Posterior vena cava (tissue), 2 donors: Measurements from ENCODE around the gene EIF1. TPM values are rescaled to one million over a fixed set of nuclear protein-coding genes. Genes with fewer than 3 reads are reported as not detected.
"Not testable (repeated sequence)": the region's sequence is repeated elsewhere in the genome, so short reads cannot be mapped to it uniquely, and the experiment has no call there.

Experiments
- DNase-seq: peaks from one replicate; pipeline ENCODE4 v3.0.0-alpha.2; 2020; ENCODE audit warnings: low spot score
- intact Hi-C, 2 donors: fragments of 100-400 bp; cut with DNase I; formaldehyde crosslinking; loops; one replicate each; pipeline versions ENCODE4 v1.14.1 to v1.14.2; 2022 to 2023
- long read RNA-seq, 2 donors: library from polyadenylated mRNA; unstranded; transcript quantifications; one replicate each; pipeline ENCODE4 v2.0.0, GENCODE V29; 2020 to 2021
- total RNA-seq, 2 donors: library from RNA; stranded (reverse); fragmentation: NEBNext Ultra II Directional; extraction: Animal tissue kit (Norgen Biotek cat#: 25700); gene quantifications; one replicate each; pipeline ENCODE4 v1.2.1, GENCODE V29; 2021
- donor health status: DM: yes; HTN: yes; CAD: no.
- donor health status: DM: yes; HTN: yes; CAD: no.

Gene EIF1
- 100 to 1,000 TPM; 694 to 760 TPM for total RNA-seq
- long read RNA-seq, donor 1, transcript EIF1-202 (2 exons, 2,170 nt), result minor isoform, 5 of 271 reads
- long read RNA-seq, donor 1, transcript EIF1-203 (4 exons, 2,330 nt), result major isoform, 251 of 271 reads
- long read RNA-seq, donor 1, partial matches to known transcripts, result 5 of 271 reads
- long read RNA-seq, donor 1, other reads (novel, unspliced or antisense), result 7 of 271 reads
- long read RNA-seq, donor 2, transcript EIF1-201 (3 exons, 1,120 nt), result minor isoform, 13 of 1,210 reads
- long read RNA-seq, donor 2, transcript EIF1-205 (3 exons, 1,428 nt), result minor isoform, 6 of 1,210 reads
- long read RNA-seq, donor 2, transcript EIF1-202 (2 exons, 2,170 nt), result minor isoform, 25 of 1,210 reads
- long read RNA-seq, donor 2, transcript EIF1-203 (4 exons, 2,330 nt), result major isoform, 1,130 of 1,210 reads
- long read RNA-seq, donor 2, partial matches to known transcripts, result 10 of 1,210 reads
- long read RNA-seq, donor 2, other reads (novel, unspliced or antisense), result 26 of 1,210 reads

DNA sequence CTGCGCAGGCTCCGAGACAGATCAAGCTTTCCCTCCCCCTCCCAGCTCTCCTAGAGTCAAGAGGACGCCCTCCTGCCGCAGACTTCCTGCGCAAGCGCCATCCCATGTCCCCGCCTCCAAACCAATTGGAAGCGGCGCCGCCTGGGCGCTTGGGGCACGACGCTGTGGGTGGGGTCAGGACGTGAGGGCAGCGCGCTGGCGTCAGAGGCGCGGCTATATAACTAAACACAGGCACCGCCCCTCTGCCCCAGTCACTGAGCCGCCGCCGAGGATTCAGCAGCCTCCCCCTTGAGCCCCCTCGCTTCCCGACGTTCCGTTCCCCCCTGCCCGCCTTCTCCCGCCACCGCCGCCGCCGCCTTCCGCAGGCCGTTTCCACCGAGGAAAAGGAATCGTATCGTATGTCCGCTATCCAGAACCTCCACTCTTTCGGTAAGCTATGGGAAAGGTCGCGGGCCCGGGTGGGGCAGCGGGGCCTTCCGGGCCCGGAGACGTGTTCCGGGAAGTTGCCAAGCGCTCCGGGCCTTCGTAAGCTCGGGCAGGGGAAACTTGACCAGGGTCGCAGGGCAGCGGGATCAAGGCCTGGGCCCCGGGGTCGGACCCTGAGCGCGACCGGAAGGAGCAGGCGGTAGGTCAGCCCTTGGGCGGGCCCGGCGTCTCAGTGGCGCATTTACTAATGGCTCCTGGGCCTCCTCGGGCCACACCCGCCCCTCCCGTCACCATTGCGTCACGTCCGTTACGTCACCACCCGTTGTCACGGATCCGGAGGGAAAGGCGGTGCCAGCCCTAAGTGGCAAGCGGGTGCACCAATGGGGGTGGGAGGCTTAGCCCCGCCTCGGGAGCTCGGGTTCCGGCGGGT lies at the start of gene EIF1:
EIF1 (plus strand) TSS at position 245 of the 856 bp plus-strand sequence; CDS start at position 399, 154 bp downstream.
- peak; percentile 100 for DNase-seq
- intact Hi-C loops, result no loop called here

- DNase-seq, result no peak
- intact Hi-C loops, result no loop called here
These were observed 49.7 kb upstream of the EIF1 start for GRCh38 chr17:41638941-41639340.

GRCh38 chr17:41639492-41640473 lies 48.9 kb upstream of the EIF1 start:
- no peak for DNase-seq
- intact Hi-C loops, result loop anchor here in 1 of 2 donors (10.0 kb wide), 1 partner anchor 95 kb away; no protein-coding TSS in a partner anchor

GRCh38 chr17:41640596-41640995 lies 48.1 kb upstream of the EIF1 start:
- intact Hi-C loops, result loop anchor here in 1 of 2 donors (10.0 kb wide), 1 partner anchor 96 kb away; no protein-coding TSS in a partner anchor
- DNase-seq, result not testable (repeated sequence)

GRCh38 chr17:41642252-41643156 lies 46.2 kb upstream of the EIF1 start:
- DNase-seq, result no peak
- intact Hi-C loops, result loop anchor here in 1 of 2 donors (10.0 kb wide), 1 partner anchor 98 kb away; no protein-coding TSS in a partner anchor

GRCh38 chr17:41647038-41647813 lies 41.5 kb upstream of the EIF1 start:
- DNase-seq, result no peak
- intact Hi-C loops, result loop anchor here (5.0 to 10.0 kb wide), 2 partner anchors 95 to 102 kb away; no protein-coding TSS in a partner anchor

- DNase-seq, result peak; percentile 97
- intact Hi-C loops, result loop anchor here (5.0 to 10.0 kb wide), 2 partner anchors 96 to 103 kb away; no protein-coding TSS in a partner anchor
These were observed 40.7 kb upstream of the EIF1 start for GRCh38 chr17:41647940-41648410.

DNA sequence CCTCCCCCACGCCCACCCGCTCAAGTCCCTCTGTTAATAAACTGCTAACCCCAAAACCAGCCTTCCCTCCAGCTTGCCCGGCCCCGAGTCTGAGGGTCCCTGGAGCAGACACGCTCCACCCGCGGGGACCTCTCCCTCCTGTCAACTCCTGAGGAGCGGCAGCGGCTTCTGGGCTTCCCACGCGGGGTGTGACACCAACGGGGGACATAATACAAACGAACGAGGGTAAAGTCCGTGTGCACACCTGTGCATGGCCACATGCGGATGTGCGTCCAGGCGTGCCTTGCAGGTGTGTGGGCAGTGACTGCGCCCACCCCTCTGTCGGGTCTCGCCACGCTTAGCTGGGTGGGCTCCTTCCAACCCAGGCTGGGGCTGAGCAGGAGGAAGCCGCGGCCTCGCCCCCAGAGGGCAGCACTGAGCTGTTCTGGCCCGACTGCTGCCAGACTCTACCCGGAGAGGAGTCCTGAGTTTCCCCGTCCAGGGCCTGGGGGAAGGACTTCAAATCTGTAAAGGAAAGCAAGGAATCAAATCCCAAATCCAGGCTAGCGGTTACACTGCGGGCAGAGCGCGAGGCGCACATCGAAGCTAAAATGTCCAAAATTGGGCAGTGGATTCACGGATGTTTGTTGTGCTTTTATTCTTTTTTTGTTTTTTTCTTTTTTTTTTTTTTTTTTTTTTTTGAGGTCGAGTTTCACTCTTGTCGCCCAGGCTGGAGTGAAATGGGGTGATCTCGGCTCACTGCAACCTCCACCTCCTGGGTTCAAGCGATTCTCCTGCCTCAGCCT lies 40.1 kb upstream of the EIF1 start:
- DNase-seq, result peak; percentile 95
- intact Hi-C loops, result loop anchor here (5.0 to 10.0 kb wide), 2 partner anchors 96 to 104 kb away; no protein-coding TSS in a partner anchor

DNA sequence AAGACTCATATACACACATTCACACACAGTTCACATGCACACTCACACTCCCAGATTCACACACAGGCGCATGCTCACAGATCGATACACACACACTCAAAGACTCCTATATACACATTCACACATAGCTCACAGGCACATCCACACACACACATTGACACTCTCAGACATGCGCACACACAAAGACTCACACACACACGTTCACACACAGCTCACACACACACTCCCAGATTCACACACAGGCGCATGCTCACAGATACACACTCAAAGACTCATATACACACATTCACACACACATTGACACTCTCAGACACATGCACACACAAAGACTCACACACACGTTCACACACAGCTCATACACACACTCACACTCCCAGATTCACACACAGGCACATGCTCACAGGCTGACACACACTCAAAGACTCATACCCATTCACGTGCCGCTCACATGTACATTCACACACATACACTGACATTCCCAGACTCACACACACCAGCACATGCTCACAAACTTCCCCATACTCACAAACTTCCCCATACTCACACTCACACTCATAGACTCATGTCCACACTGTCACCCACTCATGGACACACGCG lies 38.7 kb upstream of the EIF1 start:
- intact Hi-C loops, result loop anchor here (5.0 to 10.0 kb wide), 4 partner anchors 85 to 745 kb away; no protein-coding TSS in a partner anchor
- DNase-seq, result no peak

DNA sequence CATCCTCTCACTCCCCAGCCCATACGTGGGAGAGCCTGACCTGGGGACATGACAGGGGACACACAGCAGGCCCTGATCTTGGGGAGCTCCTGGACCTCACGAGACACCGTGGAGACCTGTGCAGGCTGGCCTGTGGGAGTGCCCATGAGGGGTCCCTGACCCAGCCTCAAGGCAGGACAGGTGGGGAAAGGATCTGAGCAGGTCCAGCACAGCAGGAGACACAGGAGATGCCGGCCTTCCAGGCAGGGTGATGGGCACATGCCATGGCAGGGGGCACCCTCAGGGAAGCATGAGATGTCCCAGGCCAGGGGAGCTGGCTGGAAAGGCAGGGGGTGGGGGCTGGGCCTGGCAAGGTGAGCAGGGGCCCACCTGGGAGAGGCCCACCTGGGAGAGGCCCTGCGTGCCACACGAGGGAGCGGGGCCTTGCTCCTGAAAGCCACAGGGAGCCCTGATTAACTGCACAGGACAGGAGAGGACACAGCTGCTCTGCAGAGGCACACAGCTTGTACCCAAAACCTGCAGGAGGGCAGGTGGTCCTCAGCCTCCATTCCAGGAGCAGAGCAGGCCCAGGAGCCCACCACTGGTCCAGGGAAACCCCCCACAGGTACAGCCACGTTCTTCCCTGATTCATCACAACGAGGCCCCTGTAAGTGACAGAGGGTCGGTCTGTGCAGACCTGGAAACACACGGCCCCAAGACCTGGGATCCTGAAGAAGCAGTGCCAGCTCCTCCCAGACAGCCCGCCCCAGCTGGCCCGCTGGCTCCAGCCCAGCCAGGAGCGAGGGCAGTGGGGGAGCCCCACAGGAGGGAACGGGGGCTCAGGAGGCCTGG lies 37.7 kb upstream of the EIF1 start:
- DNase-seq, result no peak
- intact Hi-C loops, result loop anchor here in 1 of 2 donors (10.0 kb wide), 2 partner anchors 86 to 746 kb away; no protein-coding TSS in a partner anchor

DNA sequence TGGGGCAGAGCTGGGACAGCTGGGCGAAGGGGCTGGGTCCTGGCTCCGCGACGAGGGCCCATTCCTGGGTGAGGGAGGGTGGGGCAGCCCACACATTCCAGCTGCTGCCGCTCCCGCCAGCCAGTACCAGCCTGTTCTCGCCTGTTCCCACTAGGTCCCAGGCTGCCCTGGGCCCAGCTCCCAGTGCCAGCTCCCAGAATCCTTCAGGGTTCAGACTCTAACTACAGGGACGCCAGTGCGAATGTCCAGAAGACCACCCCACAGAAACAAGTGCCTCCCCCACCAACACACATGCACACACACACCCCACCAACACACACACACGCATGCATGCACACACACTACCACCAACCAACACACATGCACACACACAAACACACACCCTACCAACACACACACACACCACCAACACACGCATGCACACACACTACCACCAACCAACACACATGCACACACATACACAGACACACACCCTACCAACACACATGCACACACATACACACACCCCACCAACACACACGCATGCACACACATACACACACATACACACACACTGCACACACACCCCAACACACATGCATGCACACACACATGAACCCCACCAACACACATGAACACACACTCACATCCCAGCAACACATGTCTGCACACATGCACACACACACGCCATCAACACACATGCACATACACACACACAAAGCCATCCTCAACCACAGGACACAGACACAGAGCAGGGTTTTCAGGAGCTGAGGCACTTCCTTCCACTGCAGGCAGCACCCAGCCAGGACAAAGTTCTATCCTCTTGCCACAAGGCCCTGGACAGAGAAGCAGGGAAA lies 36.8 kb upstream of the EIF1 start:
- intact Hi-C loops, result loop anchor here in 1 of 2 donors (10.0 kb wide), 2 partner anchors 87 to 747 kb away; no protein-coding TSS in a partner anchor
- no peak for DNase-seq

GRCh38 chr17:41652461-41652970 lies 36.2 kb upstream of the EIF1 start:
- DNase-seq, result no peak
- intact Hi-C loops, result loop anchor here in 1 of 2 donors (10.0 kb wide), 2 partner anchors 88 to 748 kb away; no protein-coding TSS in a partner anchor

DNA sequence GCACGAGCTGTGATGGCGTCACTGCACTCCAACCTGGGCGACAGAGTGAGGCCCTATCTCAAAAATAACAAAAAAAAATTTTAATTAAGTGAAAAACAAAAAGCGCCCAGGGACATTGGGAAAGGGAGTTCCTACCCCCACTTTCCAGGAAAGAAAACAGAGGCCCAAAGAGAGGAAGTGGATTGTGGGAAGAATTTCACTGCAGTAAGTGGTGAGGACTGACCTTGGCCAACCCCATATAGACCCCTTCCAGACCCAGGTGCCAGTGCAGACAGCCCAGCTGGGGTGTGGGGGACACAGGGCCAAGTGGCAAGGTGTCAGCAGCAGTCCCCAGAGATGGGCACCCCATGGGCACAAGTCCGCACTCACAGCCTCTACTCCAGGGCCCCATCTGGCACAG lies 35.3 kb upstream of the EIF1 start:
- no peak for DNase-seq
- intact Hi-C loops, result loop anchor here in 1 of 2 donors (10.0 kb wide), 2 partner anchors 89 to 749 kb away; no protein-coding TSS in a partner anchor
